H1 (cell line): ENCODE measurements around the gene UBE2D4. TPM values are rescaled to one million over a fixed set of nuclear protein-coding genes. Genes with fewer than 3 reads are reported as not detected.

Experiments
- ASH2L ChIP-seq: fragments of 200-600, 300-600 bp; sonication (generic); IDR thresholded peaks from one replicate; pipeline ENCODE4 v1.7.1; 2017; ENCODE audit warnings: low read length
- ATF2 ChIP-seq: IDR thresholded peaks from 2 replicates; pipeline ENCODE4 v1.6.1; 2012; ENCODE audit warnings: low read length, inconsistent platforms
- CTCF ChIP-seq, 3 experiments: IDR thresholded peaks; 1 replicate in 2 of 3; 2 replicates in 1 of 3; pipeline versions ENCODE4 v1.5.1 to v1.6.1; 2011; ENCODE audit warnings: low read length in 3 of 3, mild to moderate bottlenecking in 3 of 3, inconsistent platforms in 2 of 3, low read depth in 1 of 3, moderate library complexity in 1 of 3; ENCODE audit not compliant: insufficient read depth in 1 of 3; ENCODE audit errors: control extremely low read depth in 1 of 3
- MAX ChIP-seq: IDR thresholded peaks from 2 replicates; pipeline ENCODE4 v1.6.1; 2012; ENCODE audit warnings: inconsistent platforms
- RXRA ChIP-seq: IDR thresholded peaks from 2 replicates; pipeline ENCODE4 v1.6.1; 2011; ENCODE audit warnings: low read depth, mild to moderate bottlenecking, low read length, moderate library complexity; ENCODE audit not compliant: insufficient read depth
- SP2 ChIP-seq: IDR thresholded peaks from 2 replicates; pipeline ENCODE4 v1.6.1; 2012; ENCODE audit warnings: mild to moderate bottlenecking, low read length, inconsistent platforms
- ZNF274 ChIP-seq: IDR thresholded peaks from 2 replicates; pipeline ENCODE4 v1.7.0; 2012; ENCODE audit warnings: low read length, borderline replicate concordance; ENCODE audit errors: extremely low read depth
- polyA plus RNA-seq, 7 experiments: library from polyadenylated mRNA; depleted of rRNA in 3 of 7; stranded (reverse) in 5 of 7; unstranded in 2 of 7; fragments of >200 nt in 5 of 7; fragments of 200-250 nt in 2 of 7; gene quantifications; 1 replicate in 5 of 7; 2 replicates in 1 of 7; 4 replicates in 1 of 7; pipeline versions ENCODE4 v1.2.1 to v1.2.3, GENCODE V29; 2011 to 2013; ENCODE audit warnings: missing spikeins in 2 of 7, mixed read lengths in 2 of 7
- total RNA-seq: library from RNA; stranded (reverse); fragmentation: NEBNext Ultra II Directional; extraction: Animal tissue kit (Norgen Biotek cat#: 25700); gene quantifications from 2 replicates; pipeline ENCODE4 v1.2.1, GENCODE V29; 2021

UBE2D4 gene
- total and polyA plus RNA-seq, 2 of the 8 experiments (the other 6 are each of a cell fraction or from before 2014, with no cell fraction given), result 3.4 to 9.4 TPM

- TF ChIP-seq CTCF (IDR thresholded peaks at IDR 0.05; ENCODE audit: control extremely low read depth in 1 of 3, insufficient read depth in 1 of 3, low read depth in 1 of 3, low read length in 3 of 3), result peak; percentile 72 to 91 (median 76)
- TF ChIP-seq SP2, result no peak
- no peak for TF ChIP-seq RXRA
- no peak for TF ChIP-seq ASH2L
- no peak for TF ChIP-seq ZNF274
- TF ChIP-seq ATF2, result no peak
- TF ChIP-seq MAX, result peak; percentile 58
Observed at GRCh38 chr7:43954524-43955228, 28.4 kb downstream of the UBE2D4 start (continued).
